CD8-positive, alpha-beta memory T cell (primary cell): ENCODE measurements around the gene TWIST2. TPM values are rescaled to one million over a fixed set of nuclear protein-coding genes. Genes with fewer than 3 reads are reported as not detected.

ENCODE experiments used
- CTCF ChIA-PET: fragments of 350-600 bp; sonication (Branson Sonifier 250); formaldehyde crosslinking; loops from one replicate; lab custom pipeline; 2021; ENCODE audit warnings: antibody characterized with exemption; lab: Charles Lee
- POLR2A ChIA-PET: fragments of 350-600 bp; sonication (Branson Sonifier 250); formaldehyde crosslinking; loops from one replicate; lab custom pipeline; 2021; ENCODE audit warnings: antibody characterized with exemption; lab: Charles Lee
- DNase-seq, 5 donors: peaks; one replicate each; pipeline versions ENCODE4 v3.0.0 to v3.0.0-alpha.2; 2020 to 2022; ENCODE audit warnings: mixed read lengths in 1 of 5
- H3K27ac ChIP-seq: one replicate; pipeline ENCODE4 v1.7.0; 2013; ENCODE audit warnings: low read depth, mild to moderate bottlenecking, low read length, moderate library complexity
- H3K27me3 ChIP-seq: 2 replicates; pipeline ENCODE4 v1.7.0; 2013; ENCODE audit warnings: low read length, mild to moderate bottlenecking; ENCODE audit not compliant: insufficient read depth, poor library complexity, severe bottlenecking
- H3K36me3 ChIP-seq: 2 replicates; pipeline ENCODE4 v1.7.0; 2013; ENCODE audit warnings: mild to moderate bottlenecking, low read length, moderate library complexity; ENCODE audit not compliant: insufficient read depth
- H3K4me1 ChIP-seq: 2 replicates; pipeline ENCODE4 v1.7.0; 2013; ENCODE audit warnings: mild to moderate bottlenecking, low read length, moderate library complexity; ENCODE audit not compliant: insufficient read depth
- H3K4me3 ChIP-seq: 2 replicates; pipeline ENCODE4 v1.7.0; 2013; ENCODE audit warnings: mild to moderate bottlenecking, low read length
- H3K9me3 ChIP-seq: 2 replicates; pipeline ENCODE4 v1.7.0; 2013; ENCODE audit warnings: mild to moderate bottlenecking, low read length
- H3K27ac Mint-ChIP-seq, 8 donors: one replicate each; pipeline ENCODE4 v1.8.0; 2020 to 2021; ENCODE audit warnings: mixed read lengths in 8 of 8, mild to moderate bottlenecking in 6 of 8, inconsistent platforms in 3 of 8, moderate library complexity in 3 of 8
- H3K27me3 Mint-ChIP-seq, 2 donors: one replicate each; pipeline ENCODE4 v1.8.0; 2020 to 2021; ENCODE audit warnings: mixed read lengths in 2 of 2, mild to moderate bottlenecking in 1 of 2, moderate library complexity in 1 of 2
- H3K36me3 Mint-ChIP-seq, 3 donors: one replicate each; pipeline ENCODE4 v1.8.0; 2020 to 2021; ENCODE audit warnings: mixed read lengths in 3 of 3, inconsistent platforms in 1 of 3, mild to moderate bottlenecking in 1 of 3
- H3K4me1 Mint-ChIP-seq, 3 donors: one replicate each; pipeline ENCODE4 v1.8.0; 2020 to 2021; ENCODE audit warnings: mixed read lengths in 3 of 3, inconsistent platforms in 1 of 3, mild to moderate bottlenecking in 1 of 3
- H3K4me3 Mint-ChIP-seq, 7 donors: one replicate each; pipeline ENCODE4 v1.8.0; 2020 to 2021; ENCODE audit warnings: mixed read lengths in 7 of 7, mild to moderate bottlenecking in 6 of 7, moderate library complexity in 4 of 7, inconsistent platforms in 2 of 7
- H3K9me3 Mint-ChIP-seq, 5 donors: one replicate each; pipeline ENCODE4 v1.8.0; 2020 to 2022; ENCODE audit warnings: mixed read lengths in 5 of 5, mild to moderate bottlenecking in 3 of 5, moderate library complexity in 2 of 5, inconsistent platforms in 1 of 5
- polyA plus RNA-seq: library from polyadenylated mRNA; unstranded; fragments of 300-500 nt; fragmentation: Illumina TruSeq; gene quantifications from one replicate; pipeline ENCODE4 v1.2.3, GENCODE V29; 2021
- total RNA-seq, 2 experiments: library from RNA; stranded (reverse); gene quantifications; one replicate each; pipeline ENCODE4 v1.2.3, GENCODE V29; 2021

The TWIST2 gene
- total and polyA plus RNA-seq, 3 experiments from 2014 or later = not detected

GRCh38 chr2:238821391-238821790 is 26.5 kb upstream of the TWIST2 start:
- H3K27ac ChIP-seq = no peak overlapping the region
- Mint-ChIP-seq H3K27me3 (peaks cover 21 to 88% of the 10 kb centered on the region in 2 donors), H3K27ac (no peak overlapping the region), H3K9me3 (peaks cover 0 to 13% (median 12%) of the 10 kb centered on the region in 5 donors), H3K4me3 (no peak overlapping the region), H3K4me1 (peaks cover 0 to 4% (median 0%) of the 10 kb centered on the region in 3 donors), H3K36me3 (no peaks in the 10 kb centered on the region)
- no peak for DNase-seq
- H3K9me3 ChIP-seq = no peaks in the 10 kb centered on the region
- H3K27me3 ChIP-seq = peaks cover 4% of the 10 kb centered on the region
- no peak overlapping the region for H3K4me3 ChIP-seq
- ChIA-PET POLR2A (no interaction called here), CTCF (no interaction called here)
- H3K36me3 ChIP-seq = no peaks in the 10 kb centered on the region
- H3K4me1 ChIP-seq = no peaks in the 10 kb centered on the region

DNA sequence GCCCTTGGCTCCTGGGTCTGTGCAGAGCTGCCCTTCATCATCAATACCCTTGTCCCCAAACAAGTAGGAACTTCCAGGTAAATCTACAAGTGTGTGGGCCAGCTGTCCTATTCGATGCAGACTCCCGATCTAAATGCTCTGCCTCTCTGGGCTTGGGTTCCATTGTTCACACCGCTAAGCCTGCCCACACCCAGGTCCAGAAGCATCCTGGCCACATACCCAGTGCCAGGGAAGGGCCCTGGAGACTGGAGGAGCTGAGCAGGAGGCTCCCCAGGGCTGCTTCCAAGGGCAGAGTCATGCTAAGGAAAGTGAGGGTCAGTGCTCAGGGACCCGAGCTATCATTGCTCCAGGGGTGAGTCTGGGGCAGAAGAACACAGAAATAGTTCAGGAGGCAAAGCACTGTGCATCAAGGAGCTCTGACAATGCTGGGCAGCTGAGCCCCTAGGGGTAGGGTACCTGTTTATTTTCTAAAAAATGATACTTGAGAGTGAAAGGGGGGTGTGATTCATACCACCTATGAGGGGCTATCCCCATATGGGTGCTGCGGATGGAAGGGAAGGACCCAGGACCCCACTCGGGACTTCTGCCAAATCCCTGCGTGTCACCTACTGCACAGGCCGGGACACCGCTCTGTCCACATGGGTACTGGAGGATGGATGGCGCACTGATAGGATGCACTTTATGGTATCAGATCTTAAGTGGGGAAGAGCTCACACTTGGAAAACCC is 25.8 kb upstream of the TWIST2 start:
- Histone ChIP-seq H3K4me1 (no peaks in the 10 kb centered on the region), H3K9me3 (no peaks in the 10 kb centered on the region), H3K27ac (no peak overlapping the region), H3K36me3 (no peaks in the 10 kb centered on the region), H3K4me3 (no peak overlapping the region), H3K27me3 (peaks cover 4% of the 10 kb centered on the region)
- no peaks in the 10 kb centered on the region for H3K36me3 Mint-ChIP-seq
- CTCF ChIA-PET = no interaction called here
- peaks cover 18 to 83% of the 10 kb centered on the region in 2 donors for H3K27me3 Mint-ChIP-seq
- H3K9me3 Mint-ChIP-seq = peaks cover 3 to 16% (median 13%) of the 10 kb centered on the region in 5 donors
- POLR2A ChIA-PET = no interaction called here
- H3K4me3 Mint-ChIP-seq = no peak overlapping the region
- H3K27ac Mint-ChIP-seq = no peak overlapping the region
- H3K4me1 Mint-ChIP-seq = peaks cover 0 to 4% (median 0%) of the 10 kb centered on the region in 3 donors
- no peak for DNase-seq

GRCh38 chr2:238822955-238823354 is 24.9 kb upstream of the TWIST2 start:
- no peaks in the 10 kb centered on the region for H3K9me3 ChIP-seq
- ChIA-PET CTCF (no interaction called here), POLR2A (no interaction called here)
- no peak for DNase-seq
- peaks cover 0 to 4% (median 0%) of the 10 kb centered on the region in 3 donors for H3K4me1 Mint-ChIP-seq
- no peaks in the 10 kb centered on the region for H3K36me3 ChIP-seq
- no peak overlapping the region for H3K27ac Mint-ChIP-seq
- H3K4me3 Mint-ChIP-seq = no peak overlapping the region
- peaks cover 4 to 17% (median 13%) of the 10 kb centered on the region in 5 donors for H3K9me3 Mint-ChIP-seq
- no peaks in the 10 kb centered on the region for H3K36me3 Mint-ChIP-seq
- H3K27me3 Mint-ChIP-seq = peaks cover 18 to 75% of the 10 kb centered on the region in 2 donors
- H3K27ac ChIP-seq = no peak overlapping the region
- no peak overlapping the region for H3K4me3 ChIP-seq
- peaks cover 4% of the 10 kb centered on the region for H3K27me3 ChIP-seq
- H3K4me1 ChIP-seq = no peaks in the 10 kb centered on the region

DNA sequence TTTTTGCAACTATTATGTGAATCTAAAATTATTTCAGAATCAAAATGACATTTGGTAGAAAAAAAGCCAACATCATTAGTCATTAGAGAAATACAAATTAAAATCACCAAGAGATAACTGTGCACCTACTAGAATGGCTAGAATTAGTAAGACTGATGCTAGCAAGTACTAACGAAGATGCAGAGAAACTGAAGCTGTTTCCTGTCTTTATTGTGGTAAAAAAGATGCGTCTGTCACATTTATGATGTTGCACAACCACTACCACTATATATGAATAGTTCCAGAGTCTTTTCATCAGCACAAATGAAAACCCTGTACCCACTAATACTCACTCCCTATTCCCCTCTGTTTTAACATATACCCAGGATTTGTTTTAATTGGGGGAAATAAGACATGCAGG is 16.7 kb upstream of the TWIST2 start:
- DNase-seq = no peak
- H3K36me3 Mint-ChIP-seq = no peaks in the 10 kb centered on the region
- no peaks in the 10 kb centered on the region for H3K9me3 ChIP-seq
- peaks cover 0 to 7% (median 4%) of the 10 kb centered on the region in 5 donors for H3K9me3 Mint-ChIP-seq
- no peak overlapping the region for H3K4me3 Mint-ChIP-seq
- no peaks in the 10 kb centered on the region for H3K27me3 ChIP-seq
- H3K27ac ChIP-seq = no peak overlapping the region
- no peaks in the 10 kb centered on the region for H3K4me1 Mint-ChIP-seq
- H3K27ac Mint-ChIP-seq = no peak overlapping the region
- ChIA-PET CTCF (no interaction called here), POLR2A (no interaction called here)
- no peak overlapping the region for H3K4me3 ChIP-seq
- H3K36me3 ChIP-seq = no peaks in the 10 kb centered on the region
- peaks cover 11 to 34% of the 10 kb centered on the region in 2 donors for H3K27me3 Mint-ChIP-seq
- no peaks in the 10 kb centered on the region for H3K4me1 ChIP-seq

- Histone ChIP-seq H3K4me1 (no peaks in the 10 kb centered on the region), H3K9me3 (no peaks in the 10 kb centered on the region), H3K27me3 (no peaks in the 10 kb centered on the region), H3K36me3 (no peaks in the 10 kb centered on the region), H3K4me3 (no peak overlapping the region), H3K27ac (no peak overlapping the region)
- H3K4me3 Mint-ChIP-seq = no peak overlapping the region
- DNase-seq = no peak
- H3K36me3 Mint-ChIP-seq = no peaks in the 10 kb centered on the region
- H3K4me1 Mint-ChIP-seq = no peaks in the 10 kb centered on the region
- ChIA-PET CTCF (no interaction called here), POLR2A (no interaction called here)
- H3K27me3 Mint-ChIP-seq = peaks cover 11 to 49% of the 10 kb centered on the region in 2 donors
- H3K27ac Mint-ChIP-seq = no peak overlapping the region
- H3K9me3 Mint-ChIP-seq = peaks cover 0 to 4% (median 0%) of the 10 kb centered on the region in 5 donors
Measured at GRCh38 chr2:238834982-238835381, 12.9 kb upstream of the TWIST2 start.

DNA sequence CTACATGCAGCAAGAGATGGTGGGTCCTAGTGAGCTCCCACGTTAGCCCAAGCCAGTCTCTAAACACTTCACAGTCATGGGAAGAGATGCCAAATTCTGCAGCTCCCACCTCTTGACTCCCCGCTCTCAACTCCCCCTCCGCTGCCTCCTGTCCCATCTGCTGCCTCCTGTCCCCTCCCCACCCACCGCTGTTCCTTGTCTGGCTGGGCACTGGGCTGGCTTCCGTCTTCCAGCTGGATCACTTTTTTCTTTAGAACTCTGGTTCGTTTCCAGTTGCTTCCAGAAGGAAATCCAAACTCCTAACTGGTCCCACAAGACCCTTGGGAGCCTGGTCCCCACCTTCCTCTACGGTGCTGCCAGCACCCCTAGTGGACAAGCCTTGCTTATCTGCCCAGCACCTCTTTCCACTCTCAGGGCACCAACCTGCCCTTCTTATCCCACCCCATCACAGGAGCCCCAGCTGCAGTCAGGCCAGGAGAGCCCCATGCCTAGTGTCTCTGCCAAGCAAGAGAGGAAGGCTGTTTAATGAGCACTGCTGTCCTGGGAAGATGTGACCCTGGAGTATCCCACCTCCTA is 12.1 kb upstream of the TWIST2 start:
- Mint-ChIP-seq H3K36me3 (no peaks in the 10 kb centered on the region), H3K4me1 (no peaks in the 10 kb centered on the region), H3K4me3 (no peak overlapping the region), H3K9me3 (peaks cover 0 to 4% (median 0%) of the 10 kb centered on the region in 5 donors), H3K27ac (peak overlapping the region in 1 of 8 donors; percentile 9), H3K27me3 (peaks cover 16 to 50% of the 10 kb centered on the region in 2 donors)
- Histone ChIP-seq H3K9me3 (no peaks in the 10 kb centered on the region), H3K27me3 (no peaks in the 10 kb centered on the region), H3K4me3 (no peak overlapping the region), H3K4me1 (no peaks in the 10 kb centered on the region), H3K27ac (no peak overlapping the region), H3K36me3 (no peaks in the 10 kb centered on the region)
- CTCF ChIA-PET = no interaction called here
- DNase-seq = no peak
- POLR2A ChIA-PET = no interaction called here

- ChIA-PET CTCF (no interaction called here), POLR2A (no interaction called here)
- H3K36me3 Mint-ChIP-seq = no peaks in the 10 kb centered on the region
- H3K27ac ChIP-seq = no peak overlapping the region
- H3K9me3 ChIP-seq = no peaks in the 10 kb centered on the region
- no peak overlapping the region for H3K4me3 Mint-ChIP-seq
- DNase-seq = no peak
- H3K4me1 Mint-ChIP-seq = no peaks in the 10 kb centered on the region
- H3K9me3 Mint-ChIP-seq = peaks cover 0 to 4% (median 0%) of the 10 kb centered on the region in 5 donors
- H3K27me3 ChIP-seq = peaks cover 2% of the 10 kb centered on the region
- no peaks in the 10 kb centered on the region for H3K4me1 ChIP-seq
- peak overlapping the region in 1 of 8 donors; percentile 22 for H3K27ac Mint-ChIP-seq
- no peak overlapping the region for H3K4me3 ChIP-seq
- H3K27me3 Mint-ChIP-seq = peaks cover 29 to 66% of the 10 kb centered on the region in 2 donors
- H3K36me3 ChIP-seq = no peaks in the 10 kb centered on the region
Measured at GRCh38 chr2:238838786-238839327, 9.0 kb upstream of the TWIST2 start.

DNA sequence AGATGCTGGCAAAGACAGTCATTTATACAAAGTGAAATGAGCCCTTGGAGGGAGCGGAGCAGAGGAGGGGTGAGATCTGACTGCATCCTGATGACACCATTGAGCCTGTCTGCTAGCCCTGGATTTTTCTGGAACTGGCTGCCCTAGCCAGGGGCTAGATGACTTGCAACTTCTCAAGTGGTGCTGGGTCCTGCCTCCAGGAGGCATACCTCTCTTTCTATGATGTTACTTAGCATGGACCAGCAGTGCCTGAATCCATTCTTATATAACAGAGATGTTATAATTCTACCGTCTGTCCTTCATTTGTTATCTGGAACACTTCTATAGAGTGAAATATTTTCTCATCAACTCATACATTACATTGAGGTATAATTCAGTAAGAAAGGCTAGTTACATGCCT is 8.5 kb upstream of the TWIST2 start:
- ChIA-PET CTCF (no interaction called here), POLR2A (no interaction called here)
- H3K27me3 ChIP-seq = peaks cover 6% of the 10 kb centered on the region
- Mint-ChIP-seq H3K27ac (peak overlapping the region in 1 of 8 donors; percentile 22), H3K9me3 (peaks cover 0 to 4% (median 0%) of the 10 kb centered on the region in 5 donors), H3K27me3 (peaks cover 33 to 66% of the 10 kb centered on the region in 2 donors), H3K4me1 (no peaks in the 10 kb centered on the region), H3K36me3 (no peaks in the 10 kb centered on the region), H3K4me3 (no peak overlapping the region)
- no peak for DNase-seq
- no peaks in the 10 kb centered on the region for H3K36me3 ChIP-seq
- H3K4me3 ChIP-seq = no peak overlapping the region
- no peaks in the 10 kb centered on the region for H3K4me1 ChIP-seq
- no peak overlapping the region for H3K27ac ChIP-seq
- H3K9me3 ChIP-seq = no peaks in the 10 kb centered on the region
